Anterior cingulate cortex (tissue), 58 donors: Measurements from ENCODE around the gene GSTT4.
"Not testable (repeated sequence)": the region's sequence is repeated elsewhere in the genome, so short reads cannot be mapped to it uniquely, and the experiment has no call there.

Source experiments
- DNase-seq, 58 donors: peaks; one replicate each; lab custom pipeline; 2025; lab: John Stamatoyannopoulos, UW

GSTT4 gene

GRCh38 chr22:24026056-24026455 is 20.8 kb upstream of the GSTT4 start:
- no peak for DNase-seq

- no peak for DNase-seq
These were observed 20.2 kb upstream of the GSTT4 start for GRCh38 chr22:24025475-24025874.

- DNase-seq: no peak
These were observed 19.1 kb upstream of the GSTT4 start for GRCh38 chr22:24024354-24024753.

- no peak for DNase-seq
These were observed 18.0 kb upstream of the GSTT4 start for GRCh38 chr22:24023204-24023789.

- no peak for DNase-seq
These were observed 16.1 kb upstream of the GSTT4 start for GRCh38 chr22:24021304-24021703.

GRCh38 chr22:24016156-24016555 is 10.9 kb upstream of the GSTT4 start:
- DNase-seq: no peak

GRCh38 chr22:24011735-24012068 is 6.4 kb upstream of the GSTT4 start:
- no peak for DNase-seq

GRCh38 chr22:24010018-24010391 is 4.8 kb upstream of the GSTT4 start:
- no peak for DNase-seq

GRCh38 chr22:24009227-24010017 is 4.2 kb upstream of the GSTT4 start:
- DNase-seq: no peak

GRCh38 chr22:24008381-24009226 is 3.4 kb upstream of the GSTT4 start:
- DNase-seq: no peak

GRCh38 chr22:24008022-24008283 is 2.7 kb upstream of the GSTT4 start:
- DNase-seq: no peak

- DNase-seq: no peak
These were observed 2.2 kb upstream of the GSTT4 start for GRCh38 chr22:24007253-24008021.

GRCh38 chr22:24006914-24007214 is 1.6 kb upstream of the GSTT4 start:
- no peak for DNase-seq

GRCh38 chr22:24006207-24006913 is 1.1 kb upstream of the GSTT4 start:
- DNase-seq: no peak

- DNase-seq: no peak
These were observed 1.4 kb downstream of the GSTT4 start for GRCh38 chr22:24003887-24004286.

GRCh38 chr22:24002851-24003250 is 2.4 kb downstream of the GSTT4 start:
- no peak for DNase-seq

- DNase-seq: no peak
These were observed 3.0 kb downstream of the GSTT4 start for GRCh38 chr22:24002272-24002671.

GRCh38 chr22:24001314-24001713 is 3.9 kb downstream of the GSTT4 start:
- no peak for DNase-seq

- DNase-seq: not testable (repeated sequence)
These were observed 5.5 kb downstream of the GSTT4 start for GRCh38 chr22:23999779-24000178.

- DNase-seq: no peak
These were observed 8.2 kb downstream of the GSTT4 start for GRCh38 chr22:23997092-23997491.
